SK-N-SH (cell line): Measurements from ENCODE around the gene FCMR.

Experiments
- ELF1 ChIP-seq: IDR thresholded peaks from 2 replicates; pipeline ENCODE4 v1.4.0; 2012
- EP300 ChIP-seq, 2 experiments: IDR thresholded peaks; 2 replicates each; pipeline versions ENCODE4 v1.4.0 to v1.6.1; 2012; ENCODE audit warnings: borderline replicate concordance in 1 of 2, low read depth in 1 of 2, low read length in 1 of 2
- MXI1 ChIP-seq: IDR thresholded peaks from 2 replicates; pipeline ENCODE4 v1.6.1; 2012; ENCODE audit warnings: mild to moderate bottlenecking, low read depth, low read length, improper control_type of control experiment
- RAD21 ChIP-seq: IDR thresholded peaks from 2 replicates; pipeline ENCODE4 v1.6.1; 2012; ENCODE audit warnings: mild to moderate bottlenecking, low read length
- RXRA ChIP-seq: IDR thresholded peaks from 2 replicates; pipeline ENCODE4 v1.4.0; 2012; ENCODE audit warnings: low read depth, mild to moderate bottlenecking, borderline replicate concordance
- SMC3 ChIP-seq: IDR thresholded peaks from 2 replicates; pipeline ENCODE4 v1.6.1; 2012; ENCODE audit warnings: low read depth, low read length, improper control_type of control experiment
- TAF1 ChIP-seq: IDR thresholded peaks from 2 replicates; pipeline ENCODE4 v1.6.1; 2012; ENCODE audit warnings: low read depth, mild to moderate bottlenecking, low read length, moderate library complexity, borderline replicate concordance
- YY1 ChIP-seq: IDR thresholded peaks from 2 replicates; pipeline ENCODE4 v1.4.0; 2012; ENCODE audit warnings: low read depth, mild to moderate bottlenecking
- TF ChIP-seq, protein P1 (sequence below): fragments of 200-600 bp; sonication (generic); IDR thresholded peaks from 2 replicates; pipeline ENCODE4 v1.6.1; 2017; ENCODE audit warnings: antibody characterized with exemption, mild to moderate bottlenecking, moderate library complexity
- TF ChIP-seq, protein P2 (sequence below): IDR thresholded peaks from 2 replicates; pipeline ENCODE4 v1.4.0; 2012; ENCODE audit warnings: low read depth, borderline replicate concordance
- TF ChIP-seq, protein P3 (sequence below): IDR thresholded peaks from 2 replicates; pipeline ENCODE4 v1.6.1; 2012; ENCODE audit warnings: mild to moderate bottlenecking, low read depth, low read length, moderate library complexity

DNA sequence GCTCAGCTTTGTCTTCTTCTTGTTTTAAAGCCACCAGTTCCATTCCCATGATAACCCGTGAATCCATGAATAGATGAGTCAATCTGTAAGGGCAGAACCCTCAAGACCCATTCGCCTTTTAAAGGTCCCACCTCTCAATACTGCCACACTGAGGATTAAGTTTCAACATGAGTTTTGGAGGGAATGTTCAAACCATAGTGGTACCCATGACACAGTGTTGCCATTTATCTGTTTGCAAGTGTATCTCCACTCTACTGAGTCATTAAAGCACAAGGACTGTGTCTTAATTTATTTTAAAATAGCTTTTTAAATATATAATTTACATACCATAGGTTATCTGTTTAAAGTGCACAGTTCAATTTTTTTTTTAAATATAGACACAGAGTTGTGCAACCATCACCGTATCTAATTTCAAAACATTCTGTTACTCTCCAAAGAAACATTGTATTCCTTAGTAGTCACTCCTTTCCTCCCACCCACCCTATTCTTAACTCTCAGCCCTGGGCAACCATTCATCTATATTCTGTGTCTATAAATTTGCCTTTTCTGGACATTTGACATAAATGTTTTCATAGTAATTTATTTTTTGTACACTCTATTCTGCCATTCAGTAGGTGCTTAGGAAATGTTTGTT, 29.3 kb downstream of the FCMR start:
- TF ChIP-seq RAD21 (no peak), RXRA (no peak), TAF1 (no peak), EP300 (IDR thresholded peaks at IDR 0.05; ENCODE audit: borderline replicate concordance in 1 of 2, low read depth in 1 of 2, low read length in 1 of 2) (no peak), YY1 (no peak), ELF1 (no peak), MXI1 (no peak), SMC3 (no peak)
- TF ChIP-seq, protein P1, sequence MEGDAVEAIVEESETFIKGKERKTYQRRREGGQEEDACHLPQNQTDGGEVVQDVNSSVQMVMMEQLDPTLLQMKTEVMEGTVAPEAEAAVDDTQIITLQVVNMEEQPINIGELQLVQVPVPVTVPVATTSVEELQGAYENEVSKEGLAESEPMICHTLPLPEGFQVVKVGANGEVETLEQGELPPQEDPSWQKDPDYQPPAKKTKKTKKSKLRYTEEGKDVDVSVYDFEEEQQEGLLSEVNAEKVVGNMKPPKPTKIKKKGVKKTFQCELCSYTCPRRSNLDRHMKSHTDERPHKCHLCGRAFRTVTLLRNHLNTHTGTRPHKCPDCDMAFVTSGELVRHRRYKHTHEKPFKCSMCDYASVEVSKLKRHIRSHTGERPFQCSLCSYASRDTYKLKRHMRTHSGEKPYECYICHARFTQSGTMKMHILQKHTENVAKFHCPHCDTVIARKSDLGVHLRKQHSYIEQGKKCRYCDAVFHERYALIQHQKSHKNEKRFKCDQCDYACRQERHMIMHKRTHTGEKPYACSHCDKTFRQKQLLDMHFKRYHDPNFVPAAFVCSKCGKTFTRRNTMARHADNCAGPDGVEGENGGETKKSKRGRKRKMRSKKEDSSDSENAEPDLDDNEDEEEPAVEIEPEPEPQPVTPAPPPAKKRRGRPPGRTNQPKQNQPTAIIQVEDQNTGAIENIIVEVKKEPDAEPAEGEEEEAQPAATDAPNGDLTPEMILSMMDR, result no peak
- TF ChIP-seq, protein P2, sequence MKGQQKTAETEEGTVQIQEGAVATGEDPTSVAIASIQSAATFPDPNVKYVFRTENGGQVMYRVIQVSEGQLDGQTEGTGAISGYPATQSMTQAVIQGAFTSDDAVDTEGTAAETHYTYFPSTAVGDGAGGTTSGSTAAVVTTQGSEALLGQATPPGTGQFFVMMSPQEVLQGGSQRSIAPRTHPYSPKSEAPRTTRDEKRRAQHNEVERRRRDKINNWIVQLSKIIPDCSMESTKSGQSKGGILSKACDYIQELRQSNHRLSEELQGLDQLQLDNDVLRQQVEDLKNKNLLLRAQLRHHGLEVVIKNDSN, result no peak
- TF ChIP-seq, protein P3, sequence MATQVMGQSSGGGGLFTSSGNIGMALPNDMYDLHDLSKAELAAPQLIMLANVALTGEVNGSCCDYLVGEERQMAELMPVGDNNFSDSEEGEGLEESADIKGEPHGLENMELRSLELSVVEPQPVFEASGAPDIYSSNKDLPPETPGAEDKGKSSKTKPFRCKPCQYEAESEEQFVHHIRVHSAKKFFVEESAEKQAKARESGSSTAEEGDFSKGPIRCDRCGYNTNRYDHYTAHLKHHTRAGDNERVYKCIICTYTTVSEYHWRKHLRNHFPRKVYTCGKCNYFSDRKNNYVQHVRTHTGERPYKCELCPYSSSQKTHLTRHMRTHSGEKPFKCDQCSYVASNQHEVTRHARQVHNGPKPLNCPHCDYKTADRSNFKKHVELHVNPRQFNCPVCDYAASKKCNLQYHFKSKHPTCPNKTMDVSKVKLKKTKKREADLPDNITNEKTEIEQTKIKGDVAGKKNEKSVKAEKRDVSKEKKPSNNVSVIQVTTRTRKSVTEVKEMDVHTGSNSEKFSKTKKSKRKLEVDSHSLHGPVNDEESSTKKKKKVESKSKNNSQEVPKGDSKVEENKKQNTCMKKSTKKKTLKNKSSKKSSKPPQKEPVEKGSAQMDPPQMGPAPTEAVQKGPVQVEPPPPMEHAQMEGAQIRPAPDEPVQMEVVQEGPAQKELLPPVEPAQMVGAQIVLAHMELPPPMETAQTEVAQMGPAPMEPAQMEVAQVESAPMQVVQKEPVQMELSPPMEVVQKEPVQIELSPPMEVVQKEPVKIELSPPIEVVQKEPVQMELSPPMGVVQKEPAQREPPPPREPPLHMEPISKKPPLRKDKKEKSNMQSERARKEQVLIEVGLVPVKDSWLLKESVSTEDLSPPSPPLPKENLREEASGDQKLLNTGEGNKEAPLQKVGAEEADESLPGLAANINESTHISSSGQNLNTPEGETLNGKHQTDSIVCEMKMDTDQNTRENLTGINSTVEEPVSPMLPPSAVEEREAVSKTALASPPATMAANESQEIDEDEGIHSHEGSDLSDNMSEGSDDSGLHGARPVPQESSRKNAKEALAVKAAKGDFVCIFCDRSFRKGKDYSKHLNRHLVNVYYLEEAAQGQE, result no peak
